OCI-LY3 (cell line): Measurements from ENCODE around the gene SMIM10L2A.

Experiments
- H2AFZ ChIP-seq: fragments of 200-600, 300-600 bp; shearing (Covaris generic); 2 replicates; pipeline ENCODE4 v1.6.0; 2014; ENCODE audit warnings: antibody characterized with exemption, low read depth, low read length
- H3K27ac ChIP-seq: fragments of 200-600, 300-600 bp; sonication (generic); 2 replicates; pipeline ENCODE4 v1.5.1; 2014; ENCODE audit warnings: mild to moderate bottlenecking, low read length, moderate library complexity, mixed read lengths
- H3K27me3 ChIP-seq: fragments of 200-600, 300-600 bp; sonication (generic); 2 replicates; pipeline ENCODE4 v1.6.1; 2014; ENCODE audit warnings: low read depth, low read length, mixed read lengths
- H3K36me3 ChIP-seq: fragments of 200-600, 300-600 bp; sonication (generic); replicated peaks from 2 replicates; pipeline ENCODE3; 2014; ENCODE audit warnings: low read depth, low read length, mixed read lengths
- H3K4me1 ChIP-seq: fragments of 300-600, 200-600 bp; sonication (generic); 2 replicates; pipeline ENCODE4 v1.6.1; 2014; ENCODE audit warnings: low read length, mixed read lengths
- H3K4me2 ChIP-seq: fragments of 200-600, 300-600 bp; sonication (generic); 2 replicates; pipeline ENCODE4 v1.6.1; 2014; ENCODE audit warnings: low read length, mixed read lengths
- H3K4me3 ChIP-seq: fragments of 300-600, 200-600 bp; sonication (generic); 2 replicates; pipeline ENCODE4 v1.5.1; 2014; ENCODE audit warnings: antibody characterized with exemption, mild to moderate bottlenecking, low read length, moderate library complexity
- H3K79me2 ChIP-seq: fragments of 300-600, 200-600 bp; shearing (Covaris generic); 2 replicates; pipeline ENCODE4 v1.6.1; 2014; ENCODE audit warnings: mild to moderate bottlenecking, low read length, mixed read lengths
- H3K9ac ChIP-seq: fragments of 300-600, 200-600 bp; shearing (Covaris generic); 2 replicates; pipeline ENCODE4 v1.6.0; 2014; ENCODE audit warnings: mild to moderate bottlenecking, low read length, moderate library complexity
- H3K9me3 ChIP-seq: fragments of 200-600, 300-600 bp; shearing (Covaris generic); 2 replicates; pipeline ENCODE4 v1.6.1; 2014; ENCODE audit warnings: low read length, mixed read lengths; ENCODE audit not compliant: insufficient read depth
- H4K20me1 ChIP-seq: fragments of 200-600, 300-600 bp; sonication (generic); 2 replicates; pipeline ENCODE4 v1.6.1; 2016; ENCODE audit warnings: low read length, mixed read lengths; ENCODE audit not compliant: insufficient read depth
- EZH2phosphoT487 ChIP-seq: fragments of 200-600 bp; shearing (Covaris generic); IDR thresholded peaks from 2 replicates; pipeline ENCODE4 v1.6.1; 2018; ENCODE audit warnings: antibody characterized with exemption, mixed run types, low read depth
- TF ChIP-seq, protein P1 (sequence below): fragments of 200-600, 300-600 bp; sonication (generic); IDR thresholded peaks from 2 replicates; pipeline ENCODE4 v1.5.1; 2014; ENCODE audit warnings: antibody characterized with exemption, low read length, low read depth

The SMIM10L2A gene

DNA sequence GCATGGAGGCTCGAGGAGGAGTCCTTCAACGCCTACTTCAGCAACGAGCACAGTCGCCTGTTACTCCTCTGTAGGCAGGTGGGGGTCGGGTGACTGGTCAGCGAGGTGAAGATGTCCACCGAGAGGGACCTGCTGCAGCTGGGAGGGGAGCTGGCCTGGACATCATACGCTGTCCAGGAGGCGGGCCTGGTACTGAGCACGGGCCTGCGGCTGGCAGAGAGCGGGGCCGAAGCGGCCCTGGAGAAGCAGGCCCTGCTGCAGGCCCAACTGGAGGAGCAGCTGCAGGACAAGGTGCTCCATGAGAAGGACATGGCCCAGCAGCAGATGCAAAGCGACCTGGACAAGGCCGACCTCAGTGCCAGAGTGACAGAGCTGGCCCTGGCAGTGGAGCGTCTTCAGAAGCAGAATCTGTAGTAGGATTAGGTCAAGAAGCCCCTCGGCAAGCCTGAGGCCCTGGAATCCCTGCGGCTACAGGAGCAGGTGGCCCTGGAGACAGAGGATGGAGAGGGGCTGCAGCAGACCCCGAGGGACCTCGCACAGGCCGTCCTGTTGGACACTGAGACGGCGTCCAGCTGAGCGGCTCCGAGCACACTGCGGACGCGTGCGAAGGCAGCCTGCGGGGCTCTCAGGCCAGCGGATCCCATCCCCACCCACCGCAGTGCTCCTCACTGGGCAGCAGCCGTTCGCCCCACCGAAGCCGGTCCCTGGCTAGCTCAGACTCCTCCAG lies 11.9 kb downstream of the SMIM10L2A start:
- Histone ChIP-seq H3K79me2 (no peaks in the 10 kb centered on the region), H3K4me2 (no peak overlapping the region), H3K9me3 (no peaks in the 10 kb centered on the region), H3K27ac (no peak overlapping the region), H3K36me3 (no peaks in the 10 kb centered on the region), H3K4me3 (no peak overlapping the region), H3K4me1 (no peaks in the 10 kb centered on the region), H4K20me1 (no peaks in the 10 kb centered on the region), H2AFZ (no peak overlapping the region), H3K9ac (no peak overlapping the region), H3K27me3 (peaks cover 16% of the 10 kb centered on the region)
- TF ChIP-seq, protein P1, sequence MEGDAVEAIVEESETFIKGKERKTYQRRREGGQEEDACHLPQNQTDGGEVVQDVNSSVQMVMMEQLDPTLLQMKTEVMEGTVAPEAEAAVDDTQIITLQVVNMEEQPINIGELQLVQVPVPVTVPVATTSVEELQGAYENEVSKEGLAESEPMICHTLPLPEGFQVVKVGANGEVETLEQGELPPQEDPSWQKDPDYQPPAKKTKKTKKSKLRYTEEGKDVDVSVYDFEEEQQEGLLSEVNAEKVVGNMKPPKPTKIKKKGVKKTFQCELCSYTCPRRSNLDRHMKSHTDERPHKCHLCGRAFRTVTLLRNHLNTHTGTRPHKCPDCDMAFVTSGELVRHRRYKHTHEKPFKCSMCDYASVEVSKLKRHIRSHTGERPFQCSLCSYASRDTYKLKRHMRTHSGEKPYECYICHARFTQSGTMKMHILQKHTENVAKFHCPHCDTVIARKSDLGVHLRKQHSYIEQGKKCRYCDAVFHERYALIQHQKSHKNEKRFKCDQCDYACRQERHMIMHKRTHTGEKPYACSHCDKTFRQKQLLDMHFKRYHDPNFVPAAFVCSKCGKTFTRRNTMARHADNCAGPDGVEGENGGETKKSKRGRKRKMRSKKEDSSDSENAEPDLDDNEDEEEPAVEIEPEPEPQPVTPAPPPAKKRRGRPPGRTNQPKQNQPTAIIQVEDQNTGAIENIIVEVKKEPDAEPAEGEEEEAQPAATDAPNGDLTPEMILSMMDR, result no peak
- no peak for TF ChIP-seq EZH2phosphoT487

DNA sequence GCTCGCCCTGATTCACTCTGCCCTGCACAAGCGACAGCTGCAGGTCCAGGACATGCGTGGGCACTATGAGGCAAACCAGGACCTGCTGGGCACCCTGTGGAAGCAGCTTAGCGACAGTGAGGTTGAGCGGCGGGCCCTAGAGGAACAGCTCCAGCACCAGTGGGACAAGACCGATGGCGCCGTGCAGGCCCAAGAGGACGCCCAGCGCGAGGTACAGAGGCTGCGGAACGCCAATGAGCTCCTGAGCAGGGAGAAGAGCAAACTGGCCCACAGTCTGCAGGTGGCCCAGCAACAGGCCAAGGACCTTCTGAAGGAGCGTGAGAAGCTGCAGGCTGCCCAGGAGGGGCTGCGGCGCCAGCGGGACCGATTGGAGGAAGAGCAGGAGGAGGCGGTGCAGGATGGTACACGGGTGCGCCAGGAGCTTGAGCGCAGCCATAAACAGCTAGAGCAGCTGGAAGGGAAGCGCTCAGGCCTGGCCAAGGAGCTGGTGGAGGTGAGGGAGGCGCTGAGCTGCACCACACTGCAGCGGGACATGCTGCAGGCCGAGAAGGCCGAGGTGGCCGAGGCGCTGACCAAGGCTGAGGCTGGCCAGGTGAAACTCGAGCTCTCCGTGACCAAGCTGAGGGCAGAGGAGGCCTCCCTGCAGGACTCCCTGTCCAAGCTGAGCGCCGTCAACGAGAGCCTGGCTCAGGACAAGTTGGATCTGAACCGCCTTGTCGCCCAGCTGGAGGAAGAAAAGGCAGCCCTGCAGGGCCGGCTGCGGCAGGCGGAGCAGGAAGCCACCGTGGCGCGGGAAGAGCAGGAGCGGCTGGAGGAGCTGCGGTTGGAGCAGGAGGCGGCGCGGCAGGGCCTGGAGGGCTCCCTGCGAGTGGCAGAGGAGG lies 12.8 kb downstream of the SMIM10L2A start:
- no peak overlapping the region for H3K9ac ChIP-seq
- no peaks in the 10 kb centered on the region for H3K79me2 ChIP-seq
- H3K27me3 ChIP-seq, result peaks cover 9% of the 10 kb centered on the region
- no peak overlapping the region for H3K4me3 ChIP-seq
- H3K36me3 ChIP-seq, result no peaks in the 10 kb centered on the region
- no peaks in the 10 kb centered on the region for H3K9me3 ChIP-seq
- no peak overlapping the region for H3K27ac ChIP-seq
- H2AFZ ChIP-seq, result no peak overlapping the region
- no peaks in the 10 kb centered on the region for H3K4me1 ChIP-seq
- no peak overlapping the region for H3K4me2 ChIP-seq
- no peaks in the 10 kb centered on the region for H4K20me1 ChIP-seq
- TF ChIP-seq, protein P1, result no peak
- no peak for TF ChIP-seq EZH2phosphoT487

DNA sequence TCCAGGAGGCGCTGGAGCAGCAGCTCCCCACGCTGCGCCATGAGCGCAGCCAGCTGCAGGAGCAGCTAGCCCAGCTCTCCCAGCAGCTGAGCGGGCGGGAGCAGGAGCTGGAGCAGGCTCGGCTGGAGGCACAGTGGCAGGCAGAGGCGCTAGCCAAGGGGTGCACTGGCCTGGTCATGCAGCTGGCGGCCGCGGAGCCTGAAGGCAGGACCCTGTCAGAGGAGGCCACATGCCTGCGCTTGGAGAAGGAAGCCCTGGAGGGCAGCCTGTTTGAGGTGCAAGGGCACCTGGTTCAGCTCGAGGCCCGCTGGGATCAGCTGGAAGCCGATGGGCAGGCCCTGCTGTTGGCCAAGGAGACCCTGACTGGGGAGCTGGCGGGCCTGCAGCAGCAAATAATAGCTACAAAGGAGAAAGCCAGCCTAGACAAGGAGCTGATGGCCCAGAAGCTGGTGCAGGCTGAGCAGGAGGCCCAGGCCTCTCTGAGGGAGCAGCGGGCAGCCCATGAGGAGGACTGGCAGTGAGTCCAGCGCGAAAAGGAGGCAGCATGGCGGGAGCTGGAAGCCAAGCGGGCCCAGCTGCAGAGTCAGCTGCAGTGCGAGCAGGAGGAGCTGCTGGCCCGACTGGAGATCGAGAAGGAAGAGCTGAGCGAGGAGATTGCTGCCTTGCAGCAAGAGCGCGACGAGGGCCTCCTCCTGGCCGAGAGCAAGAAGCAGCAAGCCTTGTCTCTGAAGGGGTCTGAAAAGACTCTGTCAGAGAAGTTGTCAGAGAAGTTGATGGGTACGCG lies 13.6 kb downstream of the SMIM10L2A start:
- Histone ChIP-seq H2AFZ (no peak overlapping the region), H3K79me2 (no peaks in the 10 kb centered on the region), H3K27me3 (peaks cover 7% of the 10 kb centered on the region; the same call in 1 of the 2 replicates), H4K20me1 (no peaks in the 10 kb centered on the region), H3K4me3 (no peak overlapping the region), H3K27ac (no peak overlapping the region), H3K4me2 (no peak overlapping the region), H3K9ac (no peak overlapping the region), H3K36me3 (no peaks in the 10 kb centered on the region), H3K4me1 (no peaks in the 10 kb centered on the region), H3K9me3 (no peaks in the 10 kb centered on the region)
- TF ChIP-seq, protein P1, result no peak
- TF ChIP-seq EZH2phosphoT487, result no peak
